ENCODE data around the gene DCLK2.
A peak's percentile ranks its signal among the peaks of the same experiment; 100 is the strongest.
"Not testable (repeated sequence)": the region's sequence is repeated elsewhere in the genome, so short reads cannot be mapped to it uniquely, and the experiment has no call there.

DCLK2 gene

DNA sequence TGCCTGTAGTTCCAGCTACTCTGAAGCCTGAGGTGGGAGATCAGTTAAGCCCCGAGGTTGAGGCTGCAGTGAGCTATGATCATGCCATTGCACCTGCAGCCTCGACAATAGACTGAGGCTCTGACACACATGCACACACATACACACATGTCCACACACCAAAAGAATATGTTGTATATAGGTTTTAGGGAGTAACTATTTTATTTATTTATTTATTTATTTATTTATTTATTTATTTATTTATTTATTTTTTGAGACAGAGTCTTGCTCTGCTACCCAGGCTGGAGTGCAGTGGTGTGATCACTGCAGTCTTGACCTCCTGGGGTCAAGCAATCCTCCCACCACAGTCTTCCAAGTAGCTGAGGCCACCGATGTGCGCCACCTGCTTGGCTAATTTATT, 78.3 kb downstream of the DCLK2 start:
- DNase-seq = no peak

DNA sequence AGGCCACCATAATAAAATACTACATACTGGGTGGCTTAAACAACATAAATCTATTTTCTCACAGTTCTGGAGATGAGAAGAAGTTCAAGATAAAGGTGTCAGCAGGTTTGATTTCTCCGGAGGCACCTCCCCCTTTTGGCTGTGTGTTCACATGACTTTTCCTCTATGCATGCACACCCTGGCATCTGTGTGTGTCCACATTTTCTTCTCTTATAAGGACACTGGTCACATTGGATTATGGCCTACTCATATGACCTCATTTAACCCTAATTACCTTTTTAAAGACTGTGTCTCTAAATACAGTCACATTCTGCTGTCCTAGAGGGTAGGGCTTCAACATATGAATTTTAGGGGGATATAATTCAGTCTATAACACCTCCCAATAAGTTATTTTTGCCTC, 79.8 kb downstream of the DCLK2 start:
- DNase-seq = no peak

DNA sequence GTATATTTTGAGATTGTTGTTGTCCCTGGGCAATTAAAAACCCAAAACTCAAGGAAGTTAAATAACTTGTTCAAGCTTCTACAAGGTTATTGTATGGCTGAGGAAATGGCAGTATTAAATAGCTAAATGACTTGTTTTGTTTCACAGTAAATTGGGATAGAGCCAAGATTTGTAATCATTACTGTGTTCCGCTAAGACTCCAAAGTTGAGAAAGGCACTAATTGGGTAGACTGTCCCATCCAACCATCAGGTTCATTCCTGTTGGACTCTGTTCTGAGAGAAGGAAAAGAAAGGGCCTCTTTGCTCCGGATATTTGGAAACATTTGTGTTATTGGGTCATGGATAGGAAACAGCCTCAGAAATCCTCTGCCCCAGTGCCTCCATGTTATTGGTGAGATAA, 82.2 kb downstream of the DCLK2 start:
- no peak for DNase-seq

DNA sequence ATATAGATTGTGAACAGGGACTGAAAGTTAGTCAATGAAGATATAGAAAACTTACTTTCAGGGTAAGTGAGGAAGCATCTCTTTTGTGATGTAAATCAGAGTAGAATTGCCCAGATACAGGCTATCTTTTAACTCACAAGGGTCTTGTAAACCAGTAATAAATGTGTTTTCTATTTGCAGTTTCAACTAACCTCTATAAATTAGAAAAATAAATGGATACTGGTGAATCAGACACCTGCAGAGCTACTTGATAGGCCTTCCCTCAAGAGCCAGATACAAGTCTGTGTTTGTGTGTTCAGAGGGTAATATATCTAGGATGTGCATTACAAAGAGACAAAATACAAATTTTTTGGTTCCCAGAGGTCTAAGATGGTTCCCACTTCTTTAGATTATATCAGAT, 82.9 kb downstream of the DCLK2 start:
- DNase-seq = no peak

DNA sequence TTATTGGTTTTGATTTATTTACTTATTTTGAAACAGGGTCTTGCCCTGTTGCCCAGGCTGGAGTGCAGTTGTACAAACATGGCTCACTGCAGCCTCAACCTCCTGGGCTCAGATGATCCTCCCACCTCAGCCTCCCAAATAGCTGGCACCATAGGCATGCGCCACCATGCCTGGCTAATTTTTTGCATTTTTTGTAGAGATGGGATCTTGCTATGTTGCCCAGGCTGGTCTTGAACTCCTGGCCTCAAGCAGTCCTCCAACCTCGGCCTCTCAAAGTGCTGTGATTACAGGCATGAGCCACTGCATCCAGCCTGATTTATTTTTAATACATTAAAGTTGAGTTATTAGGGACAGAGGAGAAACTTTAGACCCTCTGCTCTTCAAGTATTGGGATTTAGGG, 83.8 kb downstream of the DCLK2 start:
- not testable (repeated sequence) for DNase-seq

DNA sequence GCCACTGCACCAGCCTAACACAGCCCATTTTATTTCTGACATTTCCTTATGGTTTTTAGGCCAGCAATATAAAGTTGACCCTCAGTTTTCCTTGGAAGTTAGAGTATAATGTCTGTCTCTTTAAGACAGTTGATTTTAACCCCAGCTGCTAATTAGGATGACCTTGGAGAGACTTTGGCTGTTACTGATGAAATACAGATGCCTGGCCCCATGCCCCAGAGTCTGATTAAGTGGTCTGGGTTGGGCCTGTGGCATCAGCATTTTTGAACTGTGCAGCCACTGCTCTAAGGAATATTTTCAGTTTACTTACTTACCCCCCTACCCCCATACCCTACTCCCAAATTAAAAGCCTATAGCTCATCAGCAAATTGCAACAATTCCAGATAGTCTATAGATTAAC, 85.8 kb downstream of the DCLK2 start:
- no peak for DNase-seq

DNA sequence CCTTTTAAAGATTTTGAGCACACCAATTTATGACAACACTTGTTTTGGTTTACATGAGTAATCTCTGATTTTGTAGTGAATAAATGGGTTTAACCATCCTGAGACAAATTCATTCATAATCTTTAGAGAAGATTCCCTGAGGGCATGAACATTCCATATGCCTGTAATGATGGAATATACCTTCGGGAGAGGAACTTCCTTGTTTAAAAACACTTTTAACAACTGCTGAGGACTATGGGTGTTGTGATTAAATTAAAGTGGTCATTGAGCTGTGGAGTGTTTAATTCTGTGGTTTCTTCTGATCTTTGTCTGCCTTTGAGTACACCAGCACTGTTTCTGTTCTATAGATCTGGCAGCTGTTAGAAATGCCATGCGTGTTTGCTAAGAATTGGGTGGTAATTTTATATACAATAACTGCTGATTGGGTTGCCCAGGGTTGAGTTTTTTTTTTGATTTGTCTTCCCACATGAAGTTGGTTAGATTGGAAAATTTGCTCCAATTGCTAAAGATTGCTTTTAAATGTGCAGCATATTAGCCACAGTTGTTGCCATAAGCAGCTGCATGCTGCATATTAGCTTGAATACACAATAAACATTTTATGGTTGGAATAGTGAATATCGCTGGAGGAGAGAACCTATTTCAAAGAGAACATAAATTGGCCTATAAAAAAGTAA, 86.8 kb downstream of the DCLK2 start:
- DNase-seq = no peak

DNA sequence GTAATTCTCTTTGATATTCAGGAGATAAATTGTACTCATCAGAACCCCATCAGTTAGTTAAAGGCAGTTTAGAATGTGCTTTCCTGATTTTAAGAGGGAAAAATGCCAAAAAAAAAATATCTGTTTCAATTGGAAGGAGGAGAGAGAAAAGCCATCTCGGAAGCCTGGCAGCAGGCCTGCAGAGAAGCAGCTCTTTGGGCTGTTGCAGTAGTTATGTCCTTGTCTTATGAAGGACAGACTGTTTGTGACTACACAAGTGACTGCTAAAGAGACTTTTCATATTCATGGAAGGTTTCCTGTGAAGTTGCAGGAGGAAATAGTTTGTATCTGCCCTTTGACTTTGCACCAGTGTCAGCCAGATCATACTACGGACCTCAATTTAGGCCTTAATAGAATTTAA, 88.8 kb downstream of the DCLK2 start:
- DNase-seq = no peak

DNA sequence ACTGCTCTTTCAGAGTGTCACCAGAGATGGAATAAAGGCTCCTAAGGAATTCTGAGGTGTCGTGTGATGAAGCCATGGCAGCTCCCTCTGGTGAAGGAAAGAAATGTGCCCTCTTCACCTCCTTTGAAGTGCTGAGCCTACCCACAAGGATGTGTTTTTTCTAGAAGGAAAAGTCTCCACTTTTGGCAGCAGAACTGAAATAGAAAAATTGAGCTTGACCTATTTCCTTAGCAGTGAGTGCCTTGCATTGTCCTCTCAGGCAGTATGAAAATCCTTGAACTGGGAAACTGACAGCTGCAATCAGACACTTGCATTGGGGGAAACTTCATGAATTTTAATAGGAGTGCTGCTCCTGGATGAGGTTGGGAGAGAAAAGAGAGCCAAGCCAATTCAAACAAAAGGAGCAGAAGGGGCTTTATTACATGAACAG, 95.2 kb downstream of the DCLK2 start:
- DNase-seq = peak; percentile 34 to 46

DNA sequence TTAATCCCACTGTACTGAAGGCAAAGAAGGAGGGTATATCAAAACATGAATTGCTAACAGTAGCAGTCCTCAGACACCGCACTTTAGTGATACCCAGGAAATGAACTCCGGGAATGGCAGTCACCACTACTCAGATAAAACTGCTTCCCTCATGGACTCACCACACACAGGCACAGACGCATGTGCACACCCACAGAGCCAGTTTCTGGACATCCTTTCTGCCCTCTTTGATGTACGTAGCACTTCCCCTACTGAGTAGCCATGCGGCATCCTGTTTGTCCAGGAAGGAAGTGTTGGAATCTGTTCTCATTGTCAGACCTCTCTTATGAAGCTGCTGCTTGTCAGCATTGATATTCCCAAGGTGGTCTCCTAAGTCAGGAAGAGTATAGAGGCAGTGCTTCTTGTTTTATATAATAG, 95.7 kb downstream of the DCLK2 start:
- DNase-seq = peak in 1 of 2 experiments; percentile 46

DNA sequence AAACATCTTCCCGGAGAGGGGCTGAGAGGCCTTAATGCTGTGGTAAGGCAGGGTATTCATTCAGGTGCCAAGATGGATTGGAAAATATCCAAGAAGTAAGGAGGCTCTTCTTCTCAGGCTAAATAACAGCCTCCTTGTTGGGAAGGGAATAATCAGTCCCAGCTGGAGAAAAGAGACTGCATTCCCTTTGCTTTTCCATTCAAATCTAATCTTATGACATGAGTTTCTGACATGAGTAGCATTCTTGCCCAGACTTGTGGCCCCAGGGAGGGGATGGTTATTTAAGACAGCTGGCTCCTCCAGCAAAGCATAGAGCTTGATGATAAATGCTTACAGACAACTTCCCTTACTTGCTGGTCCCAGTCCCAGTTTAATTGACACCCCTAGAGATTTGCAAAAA, 98.3 kb downstream of the DCLK2 start:
- no peak for DNase-seq

DNA sequence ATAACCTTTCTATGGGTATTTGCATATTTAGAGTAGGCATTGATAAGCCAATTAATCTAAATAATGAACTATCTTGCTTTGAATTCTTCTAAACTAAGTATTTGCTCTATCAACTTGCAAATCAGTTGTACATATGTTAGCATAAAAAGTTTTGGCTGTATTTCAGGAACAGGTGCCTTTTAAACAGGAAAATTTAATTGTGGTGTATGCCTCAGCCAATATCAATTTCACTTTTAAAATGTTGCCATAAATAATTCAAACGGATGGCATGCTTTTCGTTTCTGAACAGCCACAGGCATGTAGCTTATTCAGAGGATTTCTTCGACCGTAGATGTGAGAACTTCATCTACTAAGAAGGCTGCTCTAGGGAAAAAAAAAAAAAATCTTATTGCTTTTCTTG, 99.9 kb downstream of the DCLK2 start:
- peak in 1 of 2 experiments; percentile 54 for DNase-seq

DNA sequence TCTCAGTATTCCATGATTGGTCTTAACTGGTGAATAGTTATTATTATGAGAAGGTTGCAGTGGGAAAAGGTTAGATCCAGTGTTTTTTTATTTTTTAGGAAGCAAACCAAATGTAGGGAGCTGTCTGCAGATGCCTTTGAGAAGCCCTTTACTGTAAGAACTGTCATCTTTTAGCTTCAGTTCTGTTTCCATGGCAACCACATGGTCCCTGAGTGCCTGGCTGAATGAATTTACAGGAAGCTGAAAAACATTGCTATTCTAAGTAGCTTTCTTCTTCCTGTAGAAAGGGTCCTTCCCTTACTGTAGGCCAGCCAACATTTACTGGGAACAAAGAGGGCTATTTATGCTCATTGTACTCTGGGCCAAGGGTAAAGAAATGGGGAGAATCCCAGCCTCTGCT, 103.3 kb downstream of the DCLK2 start:
- DNase-seq = no peak

DNA sequence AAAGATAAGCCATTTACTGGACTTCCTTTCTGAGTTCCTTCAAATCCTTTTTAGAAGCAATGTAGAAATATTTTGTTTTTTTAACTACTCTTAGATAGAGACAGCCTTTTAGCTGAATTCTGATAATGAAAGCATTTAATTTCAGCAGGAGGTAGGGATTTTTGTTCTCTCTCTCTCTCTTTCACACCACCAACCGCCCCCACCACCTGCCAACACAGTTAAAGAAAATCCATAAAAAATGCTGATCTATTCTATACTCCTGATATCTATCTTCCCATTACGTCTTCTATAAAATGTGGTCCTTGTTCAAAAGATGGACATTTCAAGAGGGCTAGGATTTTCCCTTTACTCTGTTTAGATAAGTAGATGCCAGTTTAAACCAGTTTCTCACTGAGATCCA, 104.5 kb downstream of the DCLK2 start:
- no peak for DNase-seq

DNA sequence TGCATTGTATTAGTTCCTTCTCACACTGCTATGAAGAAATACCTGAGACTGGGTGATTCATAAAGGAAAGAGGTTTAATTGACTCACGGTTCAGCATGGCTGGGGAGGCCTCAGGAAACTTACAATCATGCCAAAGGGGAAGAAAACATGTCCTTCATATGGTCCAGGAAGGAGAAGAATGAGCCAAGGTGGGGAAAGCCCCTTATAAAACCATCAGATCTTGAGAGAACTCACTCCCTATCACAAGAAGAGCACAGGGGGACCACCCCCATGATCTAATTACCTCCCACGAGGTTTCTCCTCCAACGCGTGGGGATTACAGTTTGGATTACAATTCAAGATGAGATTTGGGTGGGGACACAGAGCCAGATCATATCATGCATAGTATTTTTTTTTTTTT, 106.8 kb downstream of the DCLK2 start:
- not testable (repeated sequence) for DNase-seq

DNA sequence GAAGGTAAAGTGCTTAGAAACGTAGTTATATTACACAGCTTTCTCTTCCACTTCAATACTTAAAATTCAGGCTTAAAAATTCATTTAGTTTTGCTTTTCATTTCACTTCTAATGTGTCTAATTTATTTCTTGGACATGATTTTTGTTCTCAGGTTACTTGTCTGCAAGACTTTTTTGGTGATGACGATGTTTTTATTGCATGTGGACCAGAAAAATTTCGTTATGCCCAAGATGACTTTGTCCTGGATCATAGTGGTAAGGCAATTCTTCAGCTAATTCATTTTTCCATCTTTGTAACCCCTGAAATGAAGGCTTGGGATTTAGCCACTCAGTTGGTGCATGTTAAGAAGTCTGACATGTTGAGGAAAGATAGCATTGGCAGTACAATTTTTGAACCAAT, 114.7 kb downstream of the DCLK2 start:
- no peak for DNase-seq

DNA sequence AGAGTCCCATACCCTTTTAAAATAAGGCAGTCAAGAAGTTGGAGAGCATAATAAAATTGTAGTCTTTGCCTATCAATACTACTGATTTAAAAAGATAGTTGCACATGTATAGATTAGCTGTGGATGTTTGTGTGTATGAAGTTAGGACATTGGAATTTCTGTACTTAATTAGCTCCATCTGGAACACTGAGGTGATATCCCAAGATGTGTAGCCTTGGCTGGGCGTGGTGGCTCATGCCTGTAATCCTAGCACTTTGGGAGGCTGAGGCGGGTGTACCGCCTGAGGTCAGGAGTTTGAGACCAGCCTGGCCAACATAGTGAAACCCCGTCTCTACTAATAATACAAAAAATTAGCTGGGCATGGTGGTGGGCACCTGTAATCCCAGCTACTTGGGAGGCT, 119.0 kb downstream of the DCLK2 start:
- not testable (repeated sequence) for DNase-seq

DNA sequence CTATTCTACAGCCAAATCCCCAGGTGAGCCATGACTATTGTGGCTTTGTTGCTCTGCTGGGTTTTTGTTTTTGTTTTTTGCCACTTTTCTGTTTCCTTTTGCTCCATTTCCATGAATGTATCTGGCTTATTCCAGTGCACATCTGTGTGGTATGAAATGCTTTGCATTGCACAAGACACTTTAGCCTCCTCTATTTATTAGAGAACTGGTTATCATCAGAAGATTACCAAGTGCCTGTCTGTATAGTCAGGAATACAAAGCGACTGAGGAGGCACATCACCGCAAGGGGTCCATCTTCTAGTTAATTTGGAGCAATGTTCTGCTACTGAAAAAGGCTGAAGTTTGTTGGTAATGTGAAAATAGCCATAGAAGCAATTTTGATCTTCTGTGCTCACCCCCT, 120.8 kb downstream of the DCLK2 start:
- no peak for DNase-seq

DNA sequence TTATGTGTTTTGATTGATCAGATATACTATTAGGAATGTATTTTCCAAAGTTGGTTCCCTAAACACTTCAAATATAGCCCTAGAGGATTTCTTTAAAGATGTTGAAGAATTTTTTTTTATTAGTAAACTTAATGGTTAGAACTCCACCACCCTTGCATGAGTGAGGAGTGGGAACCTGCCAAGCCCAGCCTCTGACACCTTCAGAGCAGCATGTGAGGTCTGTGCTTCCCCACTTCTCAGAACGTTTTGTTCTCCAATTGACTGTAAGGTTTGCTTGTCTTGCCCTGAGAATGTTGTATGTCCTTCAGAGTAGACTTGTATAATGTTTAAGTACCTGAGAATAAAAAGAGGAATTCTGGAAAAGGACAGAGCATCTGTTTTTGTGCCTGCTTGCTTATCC, 126.8 kb downstream of the DCLK2 start:
- no peak for DNase-seq

DNA sequence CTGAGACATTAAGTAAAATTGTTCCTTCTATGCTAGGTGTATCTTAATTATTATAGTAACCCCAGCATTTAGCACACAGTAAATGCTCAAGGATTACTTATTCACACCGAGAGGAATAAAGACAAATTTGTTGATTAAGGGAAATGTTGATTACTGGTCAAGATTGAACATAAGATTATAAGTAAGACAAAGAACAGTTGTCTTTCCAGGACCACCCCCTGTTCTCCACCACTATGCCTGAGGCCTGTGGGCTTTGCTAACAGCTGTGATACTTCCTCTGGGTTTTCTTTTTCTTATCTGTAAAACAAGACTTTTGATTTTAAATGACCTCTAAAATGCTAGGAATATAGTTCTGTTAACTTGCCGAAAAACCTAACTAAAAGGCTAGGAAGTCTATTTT, 128.0 kb downstream of the DCLK2 start:
- no peak for DNase-seq

DNA sequence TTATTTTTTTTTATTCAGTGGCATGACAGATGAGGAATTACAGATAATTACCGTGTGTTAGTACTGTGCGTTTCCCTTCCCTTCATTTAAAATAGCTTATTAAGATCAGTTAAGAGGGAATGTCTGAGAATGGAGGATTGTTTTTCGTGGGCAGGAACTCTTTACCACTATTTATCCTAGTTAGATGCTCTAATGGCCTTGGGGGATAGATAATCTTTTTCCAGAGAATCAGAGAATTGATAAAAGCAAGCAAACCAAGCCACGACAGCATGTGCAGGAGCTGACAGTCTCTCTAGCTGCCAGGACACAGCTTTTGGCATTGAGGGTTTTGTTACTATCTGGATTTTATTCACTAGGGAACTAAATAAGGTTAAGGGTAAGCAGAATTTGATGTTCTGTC, 128.7 kb downstream of the DCLK2 start:
- DNase-seq = no peak

DNA sequence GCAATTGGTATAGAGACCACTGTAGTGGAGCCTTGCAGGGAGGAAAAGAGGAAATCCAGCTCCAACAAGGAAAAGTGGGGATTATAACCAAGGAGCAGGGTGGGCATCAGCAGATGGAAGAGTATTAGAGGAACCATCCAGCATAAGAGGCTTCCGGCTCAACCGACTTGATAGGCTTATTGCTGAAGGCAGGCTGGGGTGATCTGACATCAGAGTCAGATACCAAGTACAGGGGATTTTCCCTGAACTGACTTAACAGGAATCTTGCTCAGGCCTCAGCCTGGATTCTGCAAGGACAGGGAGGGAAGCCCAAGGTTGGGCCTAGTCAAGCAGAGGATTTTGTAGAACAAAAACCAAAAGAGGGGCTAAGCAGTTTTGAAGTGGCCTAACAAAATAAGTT, 129.6 kb downstream of the DCLK2 start:
- no peak for DNase-seq

DNA sequence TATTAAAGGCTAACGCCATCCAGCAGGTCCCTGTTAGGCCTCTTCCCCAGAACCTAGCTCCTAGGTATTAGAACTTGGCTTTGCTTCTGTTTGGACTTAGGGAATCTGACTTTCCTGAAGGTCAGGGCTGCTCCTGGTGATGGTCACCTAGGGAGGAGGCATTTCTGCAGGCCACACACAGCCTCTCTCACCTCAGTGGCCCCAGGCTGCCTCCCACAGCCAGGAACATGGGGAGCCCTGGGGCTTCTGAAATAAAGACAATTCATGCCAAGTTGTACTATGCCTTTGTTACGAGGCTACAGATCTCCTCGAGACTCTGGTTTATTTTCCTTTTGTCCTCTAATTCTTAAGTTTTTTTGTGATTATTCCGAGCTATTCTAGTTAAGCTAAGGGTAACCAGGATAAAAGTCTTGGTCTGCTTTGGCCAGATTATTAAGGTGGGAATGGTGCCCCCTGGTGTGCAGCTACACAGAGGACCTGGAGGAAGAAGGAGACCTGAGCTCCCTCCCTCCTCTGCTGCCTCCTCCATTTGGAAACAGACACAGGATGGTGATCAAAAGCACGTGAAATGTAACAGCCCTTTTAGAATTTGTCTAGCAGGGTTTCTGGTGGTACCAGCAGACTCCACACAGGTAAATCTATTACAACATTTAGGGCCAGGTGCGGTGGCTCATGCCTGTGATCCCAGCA, 131.0 kb downstream of the DCLK2 start:
- peak; percentile 6 to 77 for DNase-seq

DNA sequence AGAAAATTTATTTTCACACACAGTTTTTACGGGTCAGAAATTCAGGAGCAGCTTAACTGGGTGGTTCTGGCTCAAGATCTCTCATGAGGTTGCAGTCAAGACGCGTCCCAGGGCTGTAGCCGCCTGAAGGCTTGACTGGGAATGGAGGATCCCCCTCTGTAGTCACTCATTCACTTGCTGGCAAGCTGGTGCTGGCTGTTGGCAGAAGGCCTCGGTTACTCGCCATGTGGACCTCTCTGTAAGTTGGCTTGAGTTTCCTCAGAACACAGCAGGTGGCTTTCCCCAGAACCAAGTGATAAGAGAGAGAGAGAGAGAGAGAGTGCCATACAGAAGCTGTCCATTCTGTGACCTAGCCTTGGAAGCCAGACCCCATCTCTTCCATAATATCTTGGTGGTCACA, 132.8 kb downstream of the DCLK2 start:
- no peak for DNase-seq
